ENCODE results near the gene GOLT1A. TPM values are rescaled to one million over a fixed set of nuclear protein-coding genes. Genes with fewer than 3 reads are reported as not detected.

The GOLT1A gene
- total RNA-seq, 4 donors from 2014 or later: 0.39 to 0.83 TPM; not detected in 2

DNA sequence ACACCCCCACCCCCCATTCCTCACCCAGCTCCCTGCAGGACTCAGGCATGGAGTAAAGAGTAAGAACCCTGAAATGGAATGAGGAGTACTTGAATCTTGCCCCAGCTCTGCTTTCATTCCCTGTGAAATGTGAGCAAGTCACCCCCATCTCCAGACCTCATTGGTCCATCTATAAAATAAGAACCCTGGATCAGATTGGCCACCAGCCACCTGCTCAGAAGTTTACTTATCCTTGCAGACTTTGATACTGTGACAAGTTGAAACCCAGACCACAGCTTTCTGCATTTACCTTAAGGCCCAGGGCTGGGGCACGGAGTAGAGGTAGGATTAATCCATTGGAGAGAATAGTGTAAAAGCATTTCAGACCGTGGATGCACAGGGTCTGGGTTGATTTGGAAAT, 19.7 kb downstream of the GOLT1A start:
- no peaks in the 10 kb centered on the region for H3K9me3 ChIP-seq
- no peak overlapping the region for H3K4me3 ChIP-seq
- WGBS: 82% methylated on average over 2 of the region's 2 CpGs
- no peak overlapping the region for H3K27ac ChIP-seq (replicated peaks in 1 of 4)
- TF ChIP-seq POLR2AphosphoS5 (IDR thresholded peaks at IDR 0.05) (no peak), CTCF (IDR thresholded peaks at IDR 0.05) (no peak), POLR2A (IDR thresholded peaks at IDR 0.05; ENCODE audit: low read depth) (no peak), EP300 (IDR thresholded peaks at IDR 0.05) (no peak)
- intact Hi-C loops (cut with DNase I): no loop called here
- peaks cover 0 to 89% (median 9%) of the 10 kb centered on the region in 4 donors for H3K27me3 ChIP-seq
- peaks cover 0 to 12% (median 5%) of the 10 kb centered on the region in 4 donors for H3K4me1 ChIP-seq
- H3K36me3 ChIP-seq: no peaks in the 10 kb centered on the region
- no peak for DNase-seq (ENCODE audit: extremely low spot score)

DNA sequence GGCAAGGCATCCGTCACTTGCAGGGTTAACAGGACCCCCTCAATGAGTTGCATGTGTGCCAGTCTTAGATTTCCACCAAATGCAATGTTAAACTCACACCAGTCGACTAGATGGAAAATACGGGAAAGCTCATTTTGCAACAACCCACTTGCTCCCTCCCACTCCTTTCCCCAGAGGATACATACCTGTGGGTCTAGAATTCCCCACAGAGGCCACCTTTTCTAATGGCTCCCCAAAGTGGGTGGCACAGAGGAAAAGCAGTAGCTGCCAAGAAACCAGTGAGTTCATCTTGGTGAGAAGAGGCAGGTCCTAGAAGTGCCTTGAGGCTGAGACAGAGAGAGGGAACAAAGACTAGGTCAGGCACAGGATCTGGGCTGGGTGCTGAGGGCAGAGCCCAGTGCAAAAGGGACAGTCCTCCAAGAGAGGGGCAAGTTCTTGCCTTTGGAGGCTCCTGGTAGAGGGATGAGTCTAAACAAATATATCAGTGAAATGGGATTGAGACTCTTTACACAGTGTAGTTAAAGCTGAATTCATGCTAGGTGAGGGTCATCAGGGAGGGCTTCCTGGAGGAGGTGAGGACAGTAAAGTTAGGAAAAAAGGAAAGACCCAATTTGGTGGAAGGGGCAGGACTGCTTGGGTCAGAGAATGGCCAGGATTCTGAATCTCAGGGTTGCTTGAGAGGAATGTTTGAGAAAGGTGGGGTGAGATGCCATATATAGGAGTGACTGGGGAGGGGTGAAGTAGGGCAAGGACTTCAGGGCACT, 21.0 kb downstream of the GOLT1A start:
- no peak overlapping the region for H3K4me3 ChIP-seq
- DNase-seq (ENCODE audit: extremely low spot score): no peak
- peaks cover 0 to 9% (median 3%) of the 10 kb centered on the region in 4 donors for H3K4me1 ChIP-seq
- H3K27me3 ChIP-seq: peaks cover 0 to 89% (median 14%) of the 10 kb centered on the region in 4 donors
- no peaks in the 10 kb centered on the region for H3K9me3 ChIP-seq
- intact Hi-C loops (cut with DNase I): no loop called here
- no peak for TF ChIP-seq POLR2A (IDR thresholded peaks at IDR 0.05; ENCODE audit: low read depth)
- TF ChIP-seq EP300 (IDR thresholded peaks at IDR 0.05): no peak
- no peak for TF ChIP-seq CTCF (IDR thresholded peaks at IDR 0.05)
- no peak for TF ChIP-seq POLR2AphosphoS5 (IDR thresholded peaks at IDR 0.05)
- 69% methylated on average over 3 of the region's 3 CpGs for WGBS
- H3K27ac ChIP-seq (replicated peaks in 1 of 4): no peak overlapping the region
- H3K36me3 ChIP-seq: no peaks in the 10 kb centered on the region

GRCh38 chr1:204192046-204192445, 21.7 kb downstream of the GOLT1A start:
- WGBS: 94% methylated on average over 2 of the region's 2 CpGs

GRCh38 chr1:204191456-204191855, 22.3 kb downstream of the GOLT1A start:
- H3K4me3 ChIP-seq: no peak overlapping the region
- H3K9me3 ChIP-seq: no peaks in the 10 kb centered on the region
- intact Hi-C loops (cut with DNase I): no loop called here
- no peak for DNase-seq (ENCODE audit: extremely low spot score)
- H3K27ac ChIP-seq (replicated peaks in 1 of 4): no peak overlapping the region
- WGBS: 81% methylated on average over 7 of the region's 7 CpGs
- peaks cover 0 to 9% (median 3%) of the 10 kb centered on the region in 4 donors for H3K4me1 ChIP-seq
- no peak for TF ChIP-seq POLR2AphosphoS5 (IDR thresholded peaks at IDR 0.05)
- TF ChIP-seq CTCF (IDR thresholded peaks at IDR 0.05): no peak
- no peak for TF ChIP-seq EP300 (IDR thresholded peaks at IDR 0.05)
- no peak for TF ChIP-seq POLR2A (IDR thresholded peaks at IDR 0.05; ENCODE audit: low read depth)
- peaks cover 0 to 91% (median 14%) of the 10 kb centered on the region in 4 donors for H3K27me3 ChIP-seq
- H3K36me3 ChIP-seq: no peaks in the 10 kb centered on the region

More at GRCh38 chr1:204192046-204192445, 21.7 kb downstream of the GOLT1A start:
- Histone ChIP-seq H3K9me3 (no peaks in the 10 kb centered on the region), H3K36me3 (no peaks in the 10 kb centered on the region), H3K27ac (replicated peaks in 1 of 4) (no peak overlapping the region), H3K27me3 (peaks cover 0 to 91% (median 14%) of the 10 kb centered on the region in 4 donors), H3K4me3 (no peak overlapping the region), H3K4me1 (peaks cover 0 to 9% (median 3%) of the 10 kb centered on the region in 4 donors)
- TF ChIP-seq EP300 (IDR thresholded peaks at IDR 0.05): no peak
- no peak for TF ChIP-seq POLR2A (IDR thresholded peaks at IDR 0.05; ENCODE audit: low read depth)
- no peak for TF ChIP-seq CTCF (IDR thresholded peaks at IDR 0.05)
- TF ChIP-seq POLR2AphosphoS5 (IDR thresholded peaks at IDR 0.05): no peak
- intact Hi-C loops (cut with DNase I): no loop called here
- no peak for DNase-seq (ENCODE audit: extremely low spot score)

Data from esophagus muscularis mucosa (tissue), 4 donors.